H9 (cell line): ENCODE data around the gene ALKBH7. TPM values are rescaled to one million over a fixed set of nuclear protein-coding genes. Genes with fewer than 3 reads are reported as not detected.
"Not testable (repeated sequence)": the region's sequence is repeated elsewhere in the genome, so short reads cannot be mapped to it uniquely, and the experiment has no call there.

ENCODE experiments used
- DNase-seq: peaks from one replicate; pipeline ENCODE4 v3.0.0-alpha.2; 2017
- H2AFZ ChIP-seq: one replicate; pipeline ENCODE4 v1.6.1; 2013; ENCODE audit warnings: mild to moderate bottlenecking, low read length, control low read depth, moderate library complexity
- H2AK5ac ChIP-seq: 2 replicates; pipeline ENCODE4 v1.6.1; 2013; ENCODE audit warnings: low read length, control low read depth, mixed read lengths; ENCODE audit not compliant: insufficient read length
- H2BK120ac ChIP-seq: one replicate; pipeline ENCODE4 v1.6.1; 2013; ENCODE audit warnings: low read depth, mild to moderate bottlenecking, low read length, control low read depth, inconsistent platforms; ENCODE audit not compliant: poor library complexity, severe bottlenecking
- H2BK12ac ChIP-seq: 2 replicates; pipeline ENCODE4 v1.6.1; 2013; ENCODE audit warnings: low read length, control low read depth, mixed read lengths, low read depth; ENCODE audit not compliant: insufficient read length
- H2BK15ac ChIP-seq: 2 replicates; pipeline ENCODE4 v1.6.1; 2013; ENCODE audit warnings: low read depth, low read length, control low read depth
- H2BK20ac ChIP-seq: one replicate; pipeline ENCODE4 v1.6.1; 2013; ENCODE audit warnings: low read depth, mild to moderate bottlenecking, low read length, control low read depth, inconsistent platforms; ENCODE audit not compliant: poor library complexity, severe bottlenecking
- H2BK5ac ChIP-seq: 2 replicates; pipeline ENCODE4 v1.6.1; 2013; ENCODE audit warnings: low read length, control low read depth, mixed read lengths; ENCODE audit not compliant: insufficient read length
- H3K14ac ChIP-seq: 2 replicates; pipeline ENCODE4 v1.6.1; 2013; ENCODE audit warnings: low read length, control low read depth; ENCODE audit not compliant: insufficient read depth
- H3K18ac ChIP-seq: 2 replicates; pipeline ENCODE4 v1.6.1; 2013; ENCODE audit warnings: low read depth, mild to moderate bottlenecking, mixed read lengths, low read length, control low read depth; ENCODE audit not compliant: insufficient read length
- H3K23ac ChIP-seq: 2 replicates; pipeline ENCODE4 v1.6.1; 2013; ENCODE audit warnings: low read length, control low read depth, mixed read lengths, low read depth; ENCODE audit not compliant: insufficient read length
- H3K23me2 ChIP-seq: 2 replicates; pipeline ENCODE4 v1.6.1; 2013; ENCODE audit warnings: low read depth, mild to moderate bottlenecking, mixed read lengths, low read length, control low read depth; ENCODE audit not compliant: insufficient read length, poor library complexity, severe bottlenecking
- H3K27ac ChIP-seq: 2 replicates; pipeline ENCODE4 v1.5.1; 2013; ENCODE audit warnings: low read length, control low read depth, mixed read lengths, low read depth; ENCODE audit not compliant: insufficient read length
- H3K27me3 ChIP-seq: 2 replicates; pipeline ENCODE4 v1.6.1; 2013; ENCODE audit warnings: low read length, control low read depth, inconsistent platforms; ENCODE audit not compliant: insufficient read depth
- H3K4ac ChIP-seq: 2 replicates; pipeline ENCODE4 v1.6.1; 2013; ENCODE audit warnings: low read depth, mild to moderate bottlenecking, control low read depth, inconsistent platforms, low read length, moderate library complexity
- H3K4me1 ChIP-seq: 2 replicates; pipeline ENCODE4 v1.6.1; 2013; ENCODE audit warnings: low read length, control low read depth, inconsistent platforms; ENCODE audit not compliant: insufficient read depth
- H3K4me2 ChIP-seq: 2 replicates; pipeline ENCODE4 v1.6.1; 2013; ENCODE audit warnings: low read length, control low read depth, mixed read lengths; ENCODE audit not compliant: insufficient read length, insufficient read depth
- H3K56ac ChIP-seq: 2 replicates; pipeline ENCODE4 v1.6.1; 2013; ENCODE audit warnings: low read depth, mild to moderate bottlenecking, mixed read lengths, low read length, control low read depth; ENCODE audit not compliant: insufficient read length
- H3K79me1 ChIP-seq: 2 replicates; pipeline ENCODE4 v1.6.1; 2013; ENCODE audit warnings: low read depth, mild to moderate bottlenecking, moderate library complexity, low read length, control low read depth, inconsistent platforms; ENCODE audit not compliant: insufficient read depth, poor library complexity, severe bottlenecking
- H3K79me2 ChIP-seq: 2 replicates; pipeline ENCODE4 v1.6.1; 2013; ENCODE audit warnings: low read length, control low read depth, inconsistent platforms; ENCODE audit not compliant: insufficient read depth
- H3K9ac ChIP-seq: 2 replicates; pipeline ENCODE4 v1.6.1; 2013; ENCODE audit warnings: low read length, control low read depth, mixed read lengths; ENCODE audit not compliant: insufficient read length; ENCODE audit errors: extremely low read depth
- H3K9me3 ChIP-seq: one replicate; pipeline ENCODE4 v1.6.1; 2013; ENCODE audit warnings: low read depth, low read length, inconsistent platforms; ENCODE audit not compliant: control insufficient read depth
- H3T11ph ChIP-seq: one replicate; pipeline ENCODE4 v1.6.1; 2013; ENCODE audit warnings: mild to moderate bottlenecking, low read length, control low read depth, inconsistent platforms
- H4K20me1 ChIP-seq: one replicate; pipeline ENCODE4 v1.6.1; 2013; ENCODE audit not compliant: control insufficient read depth, insufficient read length, insufficient read depth
- H4K5ac ChIP-seq: 2 replicates; pipeline ENCODE4 v1.6.1; 2013; ENCODE audit warnings: low read depth, mild to moderate bottlenecking, mixed read lengths, low read length, control low read depth; ENCODE audit not compliant: insufficient read length
- H4K8ac ChIP-seq: replicated peaks from 2 replicates; pipeline ENCODE4 v1.6.1; 2013; ENCODE audit warnings: low read length, control low read depth, mixed read lengths, low read depth; ENCODE audit not compliant: insufficient read length
- H4K91ac ChIP-seq: 2 replicates; pipeline ENCODE4 v1.6.1; 2013; ENCODE audit warnings: low read depth, mild to moderate bottlenecking, moderate library complexity, mixed read lengths, low read length, control low read depth; ENCODE audit not compliant: insufficient read length
- H3K27ac Mint-ChIP-seq, 3 experiments: 2 replicates in 2 of 3; 3 replicates in 1 of 3; pipeline ENCODE4 v1.8.0; 2020 to 2021; ENCODE audit warnings: mixed read lengths in 3 of 3, mild to moderate bottlenecking in 1 of 3, moderate library complexity in 1 of 3
- H3K27me3 Mint-ChIP-seq: 2 replicates; pipeline ENCODE4 v1.8.0; 2021; ENCODE audit warnings: low read depth, mild to moderate bottlenecking, moderate library complexity, mixed read lengths
- H3K36me3 Mint-ChIP-seq, 3 experiments: 2 replicates in 2 of 3; 3 replicates in 1 of 3; pipeline ENCODE4 v1.8.0; 2020 to 2021; ENCODE audit warnings: low read depth in 3 of 3, mixed read lengths in 3 of 3; ENCODE audit not compliant: insufficient read depth in 1 of 3
- H3K4me1 Mint-ChIP-seq, 2 experiments: 2 replicates each; pipeline ENCODE4 v1.8.0; 2020; ENCODE audit warnings: mixed read lengths in 2 of 2
- H3K4me3 Mint-ChIP-seq, 2 experiments: 2 replicates in 1 of 2; 3 replicates in 1 of 2; pipeline ENCODE4 v1.8.0; 2020 to 2021; ENCODE audit warnings: mild to moderate bottlenecking in 2 of 2, mixed read lengths in 2 of 2, moderate library complexity in 1 of 2
- H3K9me3 Mint-ChIP-seq, 2 experiments: 2 replicates in 1 of 2; 3 replicates in 1 of 2; pipeline ENCODE4 v1.8.0; 2020; ENCODE audit warnings: mild to moderate bottlenecking in 2 of 2, mixed read lengths in 2 of 2, moderate library complexity in 1 of 2
- CTCF ChIP-seq: fragments of 200-600 bp; sonication (generic); conservative IDR thresholded peaks from 3 replicates; pipeline ENCODE4 v1.8.0; 2021; ENCODE audit warnings: antibody characterized with exemption, mild to moderate bottlenecking
- WGBS: extraction: QIAGEN DNeasy Blood & Tissue Kit; methylation state at CpG from one replicate; pipeline ENCODE4 v1.1.7; 2013; ENCODE audit warnings: missing lambda C conversion rate, low lambda C conversion rate, mixed read lengths; ENCODE audit not compliant: insufficient read length; ENCODE audit errors: extremely low coverage; 5-methylcytosine and 5-hydroxymethylcytosine counted together
- total RNA-seq: library from RNA; stranded (reverse); gene quantifications from 2 replicates; pipeline ENCODE4 v1.2.1, GENCODE V29; 2021

Gene ALKBH7
- total RNA-seq, 1 experiment from 2014 or later = 85.7 TPM

GRCh38 chr19:6359568-6360341, 12.8 kb upstream of the ALKBH7 start:
- Histone ChIP-seq H3K23ac (no peak overlapping the region), H3K27me3 (no peaks in the 10 kb centered on the region), H2AFZ (no peak overlapping the region), H2BK15ac (no peak overlapping the region), H4K91ac (no peak overlapping the region), H3K14ac (no peak overlapping the region), H2BK5ac (no peak overlapping the region), H3K9ac (no peak overlapping the region), H2BK12ac (no peak overlapping the region), H3K4ac (no peak overlapping the region), H2BK120ac (no peak overlapping the region), H2BK20ac (no peak overlapping the region), H3K4me2 (no peak overlapping the region), H3K18ac (no peak overlapping the region), H3K27ac (no peak overlapping the region), H3T11ph (no peak overlapping the region), H4K8ac (no peak overlapping the region), H2AK5ac (no peak overlapping the region), H3K79me2 (no peaks in the 10 kb centered on the region), H4K5ac (no peak overlapping the region), H3K4me1 (no peaks in the 10 kb centered on the region), H3K79me1 (no peaks in the 10 kb centered on the region), H3K56ac (no peak overlapping the region), H3K9me3 (no peaks in the 10 kb centered on the region), H4K20me1 (no peaks in the 10 kb centered on the region), H3K23me2 (peaks cover 7% of the 10 kb centered on the region)
- peak overlapping the region in 1 of 2 experiments; percentile 9; a peak in 1 of 5 replicates for H3K4me3 Mint-ChIP-seq
- peaks cover 4 to 11% of the 10 kb centered on the region in 2 experiments; a peak in 3 of 4 replicates for H3K4me1 Mint-ChIP-seq
- no peak for DNase-seq
- H3K36me3 Mint-ChIP-seq = peaks cover 5 to 12% (median 8%) of the 10 kb centered on the region in 3 experiments
- WGBS = no CpG with 5 or more reads among the region's 5 CpGs
- H3K27me3 Mint-ChIP-seq = peaks cover 3% of the 10 kb centered on the region
- H3K27ac Mint-ChIP-seq = no peak overlapping the region
- TF ChIP-seq CTCF = no peak
- peaks cover 0 to 4% of the 10 kb centered on the region in 2 experiments; a peak in 1 of 5 replicates for H3K9me3 Mint-ChIP-seq

- peak overlapping the region in 1 of 2 experiments; percentile 36; a peak in 1 of 5 replicates for H3K4me3 Mint-ChIP-seq
- H3K4ac ChIP-seq = not testable (repeated sequence)
Measured at GRCh38 chr19:6360445-6360844, 12.1 kb upstream of the ALKBH7 start.

More at GRCh38 chr19:6360445-6360844, 12.1 kb upstream of the ALKBH7 start:
- not testable (repeated sequence) for H3K56ac ChIP-seq, H3K27ac Mint-ChIP-seq, H3K9me3 Mint-ChIP-seq, H3K14ac ChIP-seq, H4K91ac ChIP-seq, H3K27me3 ChIP-seq, H3K23me2 ChIP-seq, H2AFZ ChIP-seq, H3T11ph ChIP-seq, H3K4me1 ChIP-seq, H3K79me1 ChIP-seq, H4K8ac ChIP-seq, H2BK20ac ChIP-seq, H2AK5ac ChIP-seq, H4K5ac ChIP-seq, H3K9me3 ChIP-seq, H2BK12ac ChIP-seq, H3K9ac ChIP-seq, H3K4me2 ChIP-seq, DNase-seq, H2BK5ac ChIP-seq, H3K27me3 Mint-ChIP-seq, H3K23ac ChIP-seq, H4K20me1 ChIP-seq, H2BK15ac ChIP-seq, H3K18ac ChIP-seq, H3K27ac ChIP-seq, H2BK120ac ChIP-seq, H3K79me2 ChIP-seq
- WGBS = no CpG with 5 or more reads among the region's 12 CpGs
- Mint-ChIP-seq H3K36me3 (peaks cover 10 to 18% (median 15%) of the 10 kb centered on the region in 3 experiments), H3K4me1 (peaks cover 4 to 11% of the 10 kb centered on the region in 2 experiments; a peak in 3 of 4 replicates)
